ENCODE data around the gene ALK.

Gene ALK

GRCh38 chr2:29293830-29294438 lies 627.5 kb downstream of the ALK start:
- H3K27me3 ChIP-seq (ENCODE audit: insufficient read depth, low read length, poor library complexity): no peaks in the 10 kb centered on the region
- peak; percentile 48 for DNase-seq
- no peak overlapping the region for H3K9ac ChIP-seq (ENCODE audit: low read depth, low read length)
- H3K27ac ChIP-seq (ENCODE audit: low read length): no peak overlapping the region
- ATAC-seq (ENCODE audit: insufficient read depth, low read depth): peak; percentile 62; the same call in 1 of the 3 replicates
- no peaks in the 10 kb centered on the region for H3K4me1 ChIP-seq (ENCODE audit: insufficient read depth, low read length)
- H3K4me3 ChIP-seq (ENCODE audit: low read depth in 1 of 2, low read length in 2 of 2): no peak overlapping the region
- no peaks in the 10 kb centered on the region for H3K36me3 ChIP-seq (ENCODE audit: insufficient read depth, low read length)
- TF ChIP-seq CTCF (IDR thresholded peaks at IDR 0.05; ENCODE audit: borderline replicate concordance, extremely low read depth, low read length, poor library complexity, severe bottlenecking) (peak; percentile 3), EZH2 (IDR thresholded peaks at IDR 0.05; ENCODE audit: borderline replicate concordance, low read depth, low read length, severe bottlenecking) (no peak)
- no peak overlapping the region for H2AFZ ChIP-seq (ENCODE audit: low read depth, low read length)
- H4K20me1 ChIP-seq (ENCODE audit: insufficient read depth, low read length): no peaks in the 10 kb centered on the region
- no peaks in the 10 kb centered on the region for H3K9me3 ChIP-seq (ENCODE audit: insufficient read depth, low read length, severe bottlenecking)
- no peaks in the 10 kb centered on the region for H3K79me2 ChIP-seq (ENCODE audit: insufficient read depth, low read length)
- no peak overlapping the region for H3K4me2 ChIP-seq (ENCODE audit: insufficient read depth, low read length)

GRCh38 chr2:29290293-29291047 lies 630.9 kb downstream of the ALK start:
- Histone ChIP-seq H3K9ac (ENCODE audit: low read depth, low read length) (no peak overlapping the region), H4K20me1 (ENCODE audit: insufficient read depth, low read length) (no peaks in the 10 kb centered on the region), H3K27ac (ENCODE audit: low read length) (no peak overlapping the region), H3K4me1 (ENCODE audit: insufficient read depth, low read length) (no peaks in the 10 kb centered on the region), H2AFZ (ENCODE audit: low read depth, low read length) (no peak overlapping the region), H3K9me3 (ENCODE audit: insufficient read depth, low read length, severe bottlenecking) (no peaks in the 10 kb centered on the region), H3K4me3 (ENCODE audit: low read depth in 1 of 2, low read length in 2 of 2) (no peak overlapping the region), H3K79me2 (ENCODE audit: insufficient read depth, low read length) (no peaks in the 10 kb centered on the region), H3K36me3 (ENCODE audit: insufficient read depth, low read length) (no peaks in the 10 kb centered on the region), H3K27me3 (ENCODE audit: insufficient read depth, low read length, poor library complexity) (no peaks in the 10 kb centered on the region), H3K4me2 (ENCODE audit: insufficient read depth, low read length) (no peak overlapping the region)
- no peak for TF ChIP-seq CTCF (IDR thresholded peaks at IDR 0.05; ENCODE audit: borderline replicate concordance, extremely low read depth, low read length, poor library complexity, severe bottlenecking)
- no peak for TF ChIP-seq EZH2 (IDR thresholded peaks at IDR 0.05; ENCODE audit: borderline replicate concordance, low read depth, low read length, severe bottlenecking)
- ATAC-seq (ENCODE audit: insufficient read depth, low read depth): no peak
- DNase-seq: no peak

GRCh38 chr2:29284671-29285070 lies 636.7 kb downstream of the ALK start:
- TF ChIP-seq CTCF (IDR thresholded peaks at IDR 0.05; ENCODE audit: borderline replicate concordance, extremely low read depth, low read length, poor library complexity, severe bottlenecking) (no peak), EZH2 (IDR thresholded peaks at IDR 0.05; ENCODE audit: borderline replicate concordance, low read depth, low read length, severe bottlenecking) (no peak)
- ATAC-seq (ENCODE audit: insufficient read depth, low read depth): no peak

More at GRCh38 chr2:29284671-29285070, 636.7 kb downstream of the ALK start:
- H3K4me2 ChIP-seq (ENCODE audit: insufficient read depth, low read length): no peak overlapping the region
- no peaks in the 10 kb centered on the region for H4K20me1 ChIP-seq (ENCODE audit: insufficient read depth, low read length)
- DNase-seq: no peak
- H3K79me2 ChIP-seq (ENCODE audit: insufficient read depth, low read length): no peaks in the 10 kb centered on the region
- no peaks in the 10 kb centered on the region for H3K4me1 ChIP-seq (ENCODE audit: insufficient read depth, low read length)
- no peaks in the 10 kb centered on the region for H3K27me3 ChIP-seq (ENCODE audit: insufficient read depth, low read length, poor library complexity)
- no peak overlapping the region for H3K27ac ChIP-seq (ENCODE audit: low read length)
- no peaks in the 10 kb centered on the region for H3K36me3 ChIP-seq (ENCODE audit: insufficient read depth, low read length)
- no peaks in the 10 kb centered on the region for H3K9me3 ChIP-seq (ENCODE audit: insufficient read depth, low read length, severe bottlenecking)
- H3K4me3 ChIP-seq (ENCODE audit: low read depth in 1 of 2, low read length in 2 of 2): no peak overlapping the region
- no peak overlapping the region for H3K9ac ChIP-seq (ENCODE audit: low read depth, low read length)
- no peak overlapping the region for H2AFZ ChIP-seq (ENCODE audit: low read depth, low read length)

Measured in DND-41 (cell line).